ENCODE data around the gene CDH20.
A peak's percentile ranks its signal among the peaks of the same experiment; 100 is the strongest.

CDH20 gene

GRCh38 chr18:61575419-61575818 lies 242.2 kb downstream of the CDH20 start:
- no peak for DNase-seq (ENCODE audit: low read depth)

- DNase-seq (ENCODE audit: low read depth): no peak
These were observed 245.6 kb downstream of the CDH20 start for GRCh38 chr18:61578846-61579245.

- no peak for DNase-seq (ENCODE audit: low read depth)
These were observed 246.4 kb downstream of the CDH20 start for GRCh38 chr18:61579581-61579980.

- no peak for DNase-seq (ENCODE audit: low read depth)
These were observed 246.8 kb downstream of the CDH20 start for GRCh38 chr18:61580046-61580445.

GRCh38 chr18:61581578-61582201 lies 248.5 kb downstream of the CDH20 start:
- peak; percentile 46 for DNase-seq (ENCODE audit: low read depth)

- no peak for DNase-seq (ENCODE audit: low read depth)
These were observed 249.0 kb downstream of the CDH20 start for GRCh38 chr18:61582202-61582710.

- no peak for DNase-seq (ENCODE audit: low read depth)
These were observed 250.3 kb downstream of the CDH20 start for GRCh38 chr18:61583548-61583947.

GRCh38 chr18:61587865-61588264 lies 254.6 kb downstream of the CDH20 start:
- no peak for DNase-seq (ENCODE audit: low read depth)

GRCh38 chr18:61589053-61589723 lies 256.0 kb downstream of the CDH20 start:
- DNase-seq (ENCODE audit: low read depth): no peak

- DNase-seq (ENCODE audit: low read depth): no peak
These were observed 256.5 kb downstream of the CDH20 start for GRCh38 chr18:61589724-61590065.

GRCh38 chr18:61591253-61591652 lies 258.0 kb downstream of the CDH20 start:
- no peak for DNase-seq (ENCODE audit: low read depth)

- no peak for DNase-seq (ENCODE audit: low read depth)
These were observed 262.5 kb downstream of the CDH20 start for GRCh38 chr18:61595615-61596251.

- DNase-seq (ENCODE audit: low read depth): no peak
These were observed 263.1 kb downstream of the CDH20 start for GRCh38 chr18:61596296-61596695.

GRCh38 chr18:61597316-61597715 lies 264.1 kb downstream of the CDH20 start:
- no peak for DNase-seq (ENCODE audit: low read depth)

- DNase-seq (ENCODE audit: low read depth): no peak
These were observed 267.2 kb downstream of the CDH20 start for GRCh38 chr18:61600422-61600821.

- no peak for DNase-seq (ENCODE audit: low read depth)
These were observed 269.6 kb downstream of the CDH20 start for GRCh38 chr18:61602836-61603235.

Measured in stimulated activated CD8-positive, alpha-beta memory T cell treated with anti-CD3 and anti-CD28 coated beads, Interleukin-4, amount 100 ng/mL, for 24 hours (primary cell).